Activated T-cell treated with anti-CD3 and anti-CD28 coated beads, Interleukin-2, amount 50 U/mL, for 72 hours (primary cell): ENCODE data around the gene STIM2. TPM values are rescaled to one million over a fixed set of nuclear protein-coding genes. Genes with fewer than 3 reads are reported as not detected.
"Not testable (repeated sequence)": the region's sequence is repeated elsewhere in the genome, so short reads cannot be mapped to it uniquely, and the experiment has no call there.

Experiments used
- ATAC-seq, 2 donors: fragments of 150-1000 bp; cut with Tn5 transposase; replicated peaks in 1 of 2; 2 replicates each; pipeline ENCODE4 v1.10.0; 2021; ENCODE audit warnings: moderate library complexity in 2 of 2, mild to moderate bottlenecking in 1 of 2
- DNase-seq, 2 donors: peaks; one replicate each; pipeline ENCODE4 v3.0.0; 2021 to 2022; ENCODE audit warnings: mixed read lengths in 1 of 2
- H3K27ac Mint-ChIP-seq: one replicate; pipeline ENCODE4 v1.8.0; 2022; ENCODE audit warnings: mild to moderate bottlenecking, moderate library complexity, mixed read lengths
- H3K27me3 Mint-ChIP-seq: one replicate; pipeline ENCODE4 v1.8.0; 2022; ENCODE audit warnings: low read depth, mixed read lengths
- H3K36me3 Mint-ChIP-seq, 2 donors: one replicate each; pipeline ENCODE4 v1.8.0; 2022; ENCODE audit warnings: mixed read lengths in 2 of 2, mild to moderate bottlenecking in 1 of 2; ENCODE audit not compliant: insufficient read depth in 2 of 2
- H3K4me1 Mint-ChIP-seq: one replicate; pipeline ENCODE4 v1.8.0; 2022; ENCODE audit warnings: low read depth, mixed read lengths
- H3K4me3 Mint-ChIP-seq, 2 donors: one replicate each; pipeline ENCODE4 v1.8.0; 2022; ENCODE audit warnings: mild to moderate bottlenecking in 2 of 2, mixed read lengths in 2 of 2, moderate library complexity in 2 of 2
- H3K9me3 Mint-ChIP-seq, 2 donors: one replicate each; pipeline ENCODE4 v1.8.0; 2022; ENCODE audit warnings: mixed read lengths in 2 of 2
- total RNA-seq, 2 donors: library from RNA; stranded (reverse); gene quantifications; one replicate each; pipeline ENCODE4 v1.2.3, GENCODE V29; 2022

Gene STIM2
- total RNA-seq, 2 donors from 2014 or later, result 39.6 to 47.0 TPM

DNA sequence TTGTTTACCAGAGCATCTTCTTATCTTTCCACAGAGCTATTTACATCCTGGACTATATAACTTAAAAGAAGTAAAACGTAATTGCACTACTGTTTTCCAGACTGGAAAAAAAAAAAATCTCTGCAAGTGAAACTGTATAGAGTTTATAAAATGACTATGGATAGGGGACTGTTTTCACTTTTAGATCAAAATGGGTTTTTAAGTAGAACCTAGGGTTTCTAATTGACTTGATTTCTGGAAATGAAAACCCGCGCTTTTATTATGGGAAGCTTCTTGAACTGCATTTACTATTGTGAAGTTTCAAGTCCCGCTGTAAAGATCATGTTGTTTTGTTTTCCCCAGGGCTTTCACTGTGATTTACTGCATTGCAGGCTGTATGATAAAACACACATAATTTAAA, 162.7 kb downstream of the STIM2 start:
- ATAC-seq, result peak in 1 of 2 donors; percentile 38
- Mint-ChIP-seq H3K36me3 (peaks cover 2 to 7% of the 10 kb centered on the region in 2 donors), H3K4me3 (no peak overlapping the region), H3K27me3 (no peaks in the 10 kb centered on the region), H3K27ac (peak overlapping the region; percentile 58), H3K9me3 (no peaks in the 10 kb centered on the region), H3K4me1 (peaks cover 8% of the 10 kb centered on the region)
- DNase-seq, result no peak

DNA sequence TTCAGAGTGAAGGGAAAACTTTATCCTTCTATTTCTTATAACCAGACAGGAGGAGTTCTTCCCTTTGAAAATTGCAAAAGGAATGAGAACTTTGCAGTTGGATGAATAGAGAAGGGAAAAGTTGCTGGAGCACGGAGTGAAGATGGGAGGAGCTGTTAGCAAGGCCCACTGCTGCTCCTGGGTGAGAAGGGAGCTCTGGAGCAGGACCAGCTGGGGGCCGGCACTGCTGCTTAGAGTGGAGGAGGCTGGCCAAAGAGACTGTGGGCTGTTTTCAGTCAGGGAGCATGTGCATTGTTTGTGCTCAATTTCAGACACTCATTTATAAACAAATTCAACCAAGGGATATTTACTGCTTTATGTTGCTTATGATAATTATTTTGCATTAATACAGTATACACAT, 164.2 kb downstream of the STIM2 start:
- ATAC-seq (no peak), DNase-seq (no peak)
- Mint-ChIP-seq H3K36me3 (peaks cover 2 to 5% of the 10 kb centered on the region in 2 donors), H3K27ac (no peak overlapping the region), H3K9me3 (no peaks in the 10 kb centered on the region), H3K27me3 (no peaks in the 10 kb centered on the region), H3K4me3 (no peak overlapping the region), H3K4me1 (peaks cover 8% of the 10 kb centered on the region)

DNA sequence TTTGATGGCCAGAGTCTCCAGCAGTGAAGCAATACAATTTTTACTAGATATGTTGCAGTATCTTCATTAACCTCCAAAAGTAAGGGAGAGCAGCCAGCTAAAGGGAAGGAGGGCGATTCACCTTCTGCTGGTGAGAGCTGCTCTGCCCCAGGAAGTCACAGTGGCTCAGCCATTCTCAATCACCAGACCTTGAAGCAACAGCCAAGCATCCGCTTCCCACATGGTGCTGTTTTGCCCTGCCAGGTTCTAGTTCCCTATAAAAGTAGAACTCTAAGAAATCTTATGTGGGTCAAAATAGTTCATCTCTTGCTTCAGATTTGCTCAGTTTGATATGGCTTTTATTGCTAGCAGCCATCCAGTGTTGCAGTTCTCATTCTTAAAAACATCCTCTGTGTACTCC, 166.8 kb downstream of the STIM2 start:
- H3K27me3 Mint-ChIP-seq, result no peaks in the 10 kb centered on the region
- no peak overlapping the region for H3K27ac Mint-ChIP-seq
- no peak for DNase-seq
- H3K36me3 Mint-ChIP-seq, result peaks cover 0 to 2% of the 10 kb centered on the region in 2 donors
- no peaks in the 10 kb centered on the region for H3K9me3 Mint-ChIP-seq
- no peak for ATAC-seq
- H3K4me3 Mint-ChIP-seq, result no peak overlapping the region
- H3K4me1 Mint-ChIP-seq, result peaks cover 8% of the 10 kb centered on the region

DNA sequence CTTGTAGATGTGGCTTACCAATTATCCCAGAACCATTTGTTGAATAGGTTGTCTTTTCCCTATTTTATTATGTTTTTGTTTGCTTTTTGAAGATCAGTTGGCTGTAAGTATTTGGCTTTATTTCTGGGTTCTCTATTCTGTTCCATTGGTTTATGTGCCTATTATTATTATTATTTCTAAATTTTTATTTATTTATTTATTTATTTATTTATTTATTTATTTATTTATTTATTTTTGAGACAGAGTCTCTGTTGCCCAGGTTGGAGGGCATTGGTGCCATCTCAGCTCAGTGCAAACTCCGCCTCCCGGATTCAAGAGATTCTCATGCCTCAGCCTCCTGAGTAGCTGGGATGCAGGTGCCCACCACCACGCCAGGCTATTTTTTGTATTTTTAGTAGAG, 174.5 kb downstream of the STIM2 start:
- not testable (repeated sequence) for H3K4me3 Mint-ChIP-seq, H3K27ac Mint-ChIP-seq, H3K9me3 Mint-ChIP-seq, H3K4me1 Mint-ChIP-seq, DNase-seq, ATAC-seq, H3K36me3 Mint-ChIP-seq, H3K27me3 Mint-ChIP-seq

DNA sequence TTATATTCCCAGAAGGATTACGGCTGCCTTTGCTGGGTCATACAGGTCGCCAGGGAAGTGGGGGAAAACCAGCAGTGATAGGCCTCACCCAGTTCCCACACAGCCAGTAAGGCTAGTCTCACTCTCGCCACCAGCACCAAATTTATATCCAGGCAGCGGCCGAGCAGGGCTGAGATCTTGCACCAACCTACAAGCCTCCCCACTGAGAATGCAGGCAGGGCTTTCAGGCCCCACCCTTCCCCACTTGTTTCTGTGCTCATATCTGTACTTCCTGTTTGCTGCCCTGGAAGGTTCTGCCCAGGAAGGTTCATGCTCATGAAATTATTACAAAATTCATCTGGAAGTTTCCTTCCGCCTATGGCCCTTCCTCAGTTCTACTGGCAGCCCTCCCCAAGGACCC, 179.7 kb downstream of the STIM2 start:
- Mint-ChIP-seq H3K27me3 (peaks cover 20% of the 10 kb centered on the region), H3K4me3 (no peak overlapping the region), H3K4me1 (no peaks in the 10 kb centered on the region), H3K9me3 (peaks cover 2 to 6% of the 10 kb centered on the region in 2 donors), H3K27ac (no peak overlapping the region), H3K36me3 (peaks cover 0 to 3% of the 10 kb centered on the region in 2 donors)
- no peak for ATAC-seq
- no peak for DNase-seq

DNA sequence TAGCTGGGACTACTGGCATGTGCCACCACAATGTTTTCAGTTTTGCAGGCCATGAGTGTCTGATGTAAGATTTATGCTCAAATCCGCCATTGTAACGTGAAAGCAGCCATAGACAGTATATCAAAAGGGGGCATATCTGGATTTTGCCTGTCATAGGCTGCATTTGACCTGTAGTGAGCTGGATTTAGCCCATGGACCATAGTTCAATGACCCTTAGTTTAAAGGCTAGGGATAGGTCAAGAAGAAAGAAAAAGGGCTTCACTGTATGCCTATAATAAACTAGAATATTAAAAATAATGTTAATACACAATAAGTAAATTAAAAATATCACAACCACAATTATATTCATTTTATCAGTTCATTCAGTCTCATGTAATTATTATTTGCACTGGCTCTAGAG, 181.8 kb downstream of the STIM2 start:
- Mint-ChIP-seq H3K27ac (no peak overlapping the region), H3K27me3 (peaks cover 32% of the 10 kb centered on the region), H3K4me1 (no peaks in the 10 kb centered on the region), H3K9me3 (peaks cover 0 to 2% of the 10 kb centered on the region in 2 donors), H3K4me3 (no peak overlapping the region), H3K36me3 (peaks cover 0 to 3% of the 10 kb centered on the region in 2 donors)
- DNase-seq (no peak), ATAC-seq (no peak)

DNA sequence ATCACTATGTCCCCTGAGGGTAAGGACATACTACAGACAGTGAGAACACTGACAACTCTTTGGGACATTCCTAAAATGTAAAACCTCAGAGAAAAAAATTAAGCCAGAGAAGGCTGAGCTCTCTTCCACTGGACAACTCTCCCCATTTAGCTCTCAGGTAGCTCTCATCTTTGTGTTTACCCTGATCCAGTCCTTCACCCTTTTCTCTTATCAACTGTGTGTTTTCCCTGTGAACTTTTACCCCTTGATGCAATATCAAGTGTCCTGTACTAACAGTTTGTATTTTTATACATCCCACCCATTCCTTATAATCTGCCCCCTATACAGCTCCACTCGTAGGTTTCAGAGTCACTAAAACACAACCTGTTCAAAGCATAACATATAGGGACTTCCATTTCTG, 182.6 kb downstream of the STIM2 start:
- H3K9me3 Mint-ChIP-seq, result peaks cover 0 to 2% of the 10 kb centered on the region in 2 donors
- H3K36me3 Mint-ChIP-seq, result peaks cover 0 to 3% of the 10 kb centered on the region in 2 donors
- ATAC-seq (no peak), DNase-seq (no peak)
- peaks cover 32% of the 10 kb centered on the region for H3K27me3 Mint-ChIP-seq
- H3K27ac Mint-ChIP-seq, result no peak overlapping the region
- H3K4me3 Mint-ChIP-seq, result no peak overlapping the region
- no peaks in the 10 kb centered on the region for H3K4me1 Mint-ChIP-seq

DNA sequence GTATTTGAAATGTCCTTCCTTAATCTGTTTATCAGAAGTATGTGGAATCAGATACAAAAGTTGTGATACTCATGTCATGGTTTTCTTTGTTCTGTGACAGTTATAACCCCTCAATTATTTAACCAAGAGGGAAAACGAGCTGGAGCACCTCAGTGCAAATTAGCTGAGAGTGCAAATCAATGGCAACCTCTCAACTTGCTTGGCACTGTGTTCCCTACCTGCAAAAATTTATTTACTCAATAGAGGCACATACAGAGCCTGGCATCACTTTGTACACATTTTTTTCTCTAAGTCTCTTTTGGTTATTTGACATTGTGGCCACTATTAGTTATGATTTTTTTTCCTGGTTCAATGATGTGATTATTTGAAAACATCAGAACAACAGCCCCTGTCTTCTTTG, 186.2 kb downstream of the STIM2 start:
- Mint-ChIP-seq H3K4me3 (no peak overlapping the region), H3K36me3 (peaks cover 0 to 3% of the 10 kb centered on the region in 2 donors), H3K4me1 (no peaks in the 10 kb centered on the region), H3K27me3 (peaks cover 54% of the 10 kb centered on the region), H3K9me3 (peaks cover 0 to 2% of the 10 kb centered on the region in 2 donors), H3K27ac (no peak overlapping the region)
- ATAC-seq, result no peak
- DNase-seq, result no peak

DNA sequence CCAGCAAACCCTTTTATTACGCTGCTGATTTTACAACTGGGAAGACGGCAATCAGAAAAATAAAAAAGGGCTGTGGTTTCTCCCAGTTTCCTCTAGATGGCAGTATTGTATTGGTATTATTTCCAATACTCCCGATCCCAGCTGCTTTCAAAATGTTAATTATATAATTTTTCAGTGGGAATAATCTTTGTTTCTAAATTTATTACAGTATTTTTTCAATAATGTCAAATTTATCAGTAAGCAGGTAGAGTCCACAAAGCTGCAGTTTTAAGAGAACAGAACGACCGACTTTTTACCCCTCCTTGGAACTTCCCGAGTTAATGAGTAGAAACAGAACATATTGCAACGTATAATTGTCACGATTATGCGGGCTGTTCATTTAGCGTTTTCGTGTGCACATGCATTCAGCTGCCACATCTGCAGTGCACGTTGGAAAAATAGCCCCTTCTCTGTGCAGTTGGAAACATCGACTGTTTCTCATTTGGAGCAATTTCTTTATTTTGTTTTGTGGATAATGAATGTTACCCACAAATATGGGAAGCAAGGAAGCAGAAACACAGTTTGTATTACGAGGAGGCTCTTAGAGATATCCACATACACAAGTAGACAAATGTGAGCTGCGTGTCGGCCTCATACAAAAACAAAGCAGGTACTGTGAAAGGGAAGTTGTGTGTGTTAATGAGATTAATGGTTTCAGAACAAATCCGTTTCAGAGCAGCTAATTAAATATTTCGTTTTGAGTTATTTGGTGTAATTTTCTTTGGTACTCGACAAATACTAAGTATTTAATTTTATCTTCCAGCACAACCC, 188.0 kb downstream of the STIM2 start:
- peaks cover 0 to 3% of the 10 kb centered on the region in 2 donors for H3K36me3 Mint-ChIP-seq
- H3K27ac Mint-ChIP-seq, result no peak overlapping the region
- DNase-seq (no peak), ATAC-seq (no peak)
- peak overlapping the region; percentile 10 to 47 for H3K4me3 Mint-ChIP-seq
- H3K9me3 Mint-ChIP-seq, result peaks cover 0 to 2% of the 10 kb centered on the region in 2 donors
- no peaks in the 10 kb centered on the region for H3K4me1 Mint-ChIP-seq
- peaks cover 53% of the 10 kb centered on the region for H3K27me3 Mint-ChIP-seq

DNA sequence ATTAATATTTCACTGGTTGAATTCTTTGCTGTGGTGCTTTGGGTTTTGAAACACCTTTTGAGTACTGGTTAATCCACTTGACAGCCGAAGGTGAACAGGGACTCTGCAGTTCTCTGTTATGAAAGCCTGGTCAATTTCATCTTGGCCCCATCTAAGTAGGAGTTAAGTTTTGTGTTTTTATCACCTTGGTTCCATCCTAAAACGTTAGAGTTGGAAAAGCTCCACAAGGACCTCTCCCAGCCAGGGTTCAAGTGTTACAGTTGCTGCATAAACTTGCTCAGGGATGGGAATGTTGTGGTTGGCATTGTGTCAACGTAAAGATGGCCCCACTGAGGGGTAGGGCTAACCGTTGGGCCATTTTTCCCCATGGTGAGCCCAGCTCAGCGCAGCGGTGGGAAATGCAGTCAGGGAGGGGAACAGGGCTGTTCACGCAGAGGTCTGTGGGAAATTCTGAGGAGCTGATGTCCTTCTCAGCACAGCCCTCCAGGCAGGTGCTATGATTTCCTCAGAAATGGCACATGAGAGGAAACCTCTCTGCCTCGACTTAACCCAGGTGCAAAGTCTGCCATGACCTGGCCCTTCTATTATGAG, 188.7 kb downstream of the STIM2 start:
- DNase-seq (no peak), ATAC-seq (no peak)
- no peaks in the 10 kb centered on the region for H3K9me3 Mint-ChIP-seq
- H3K4me3 Mint-ChIP-seq, result no peak overlapping the region
- H3K36me3 Mint-ChIP-seq, result no peaks in the 10 kb centered on the region
- no peak overlapping the region for H3K27ac Mint-ChIP-seq
- peaks cover 48% of the 10 kb centered on the region for H3K27me3 Mint-ChIP-seq
- no peaks in the 10 kb centered on the region for H3K4me1 Mint-ChIP-seq

DNA sequence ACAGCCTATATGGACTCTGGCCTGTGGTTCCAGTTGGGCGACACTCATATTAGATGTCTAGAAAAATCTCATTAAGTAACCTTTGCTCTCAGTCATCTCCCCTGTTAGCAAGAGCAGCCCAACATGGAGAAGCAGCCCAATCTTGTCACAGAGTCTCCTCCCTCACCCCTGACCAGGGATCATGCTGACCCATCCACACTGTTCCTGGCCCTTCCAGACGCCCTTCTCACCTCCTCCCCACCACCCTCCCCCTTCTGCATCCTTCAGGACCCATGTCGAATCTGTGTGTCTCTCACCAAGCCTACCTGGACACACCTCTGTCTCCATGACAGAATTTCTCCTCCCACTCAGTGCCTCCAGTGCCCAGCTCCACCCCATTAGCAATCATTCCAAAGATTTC, 190.1 kb downstream of the STIM2 start:
- Mint-ChIP-seq H3K27me3 (peaks cover 36% of the 10 kb centered on the region), H3K27ac (no peak overlapping the region), H3K36me3 (no peaks in the 10 kb centered on the region), H3K4me1 (no peaks in the 10 kb centered on the region), H3K4me3 (no peak overlapping the region), H3K9me3 (no peaks in the 10 kb centered on the region)
- DNase-seq (no peak), ATAC-seq (no peak)

DNA sequence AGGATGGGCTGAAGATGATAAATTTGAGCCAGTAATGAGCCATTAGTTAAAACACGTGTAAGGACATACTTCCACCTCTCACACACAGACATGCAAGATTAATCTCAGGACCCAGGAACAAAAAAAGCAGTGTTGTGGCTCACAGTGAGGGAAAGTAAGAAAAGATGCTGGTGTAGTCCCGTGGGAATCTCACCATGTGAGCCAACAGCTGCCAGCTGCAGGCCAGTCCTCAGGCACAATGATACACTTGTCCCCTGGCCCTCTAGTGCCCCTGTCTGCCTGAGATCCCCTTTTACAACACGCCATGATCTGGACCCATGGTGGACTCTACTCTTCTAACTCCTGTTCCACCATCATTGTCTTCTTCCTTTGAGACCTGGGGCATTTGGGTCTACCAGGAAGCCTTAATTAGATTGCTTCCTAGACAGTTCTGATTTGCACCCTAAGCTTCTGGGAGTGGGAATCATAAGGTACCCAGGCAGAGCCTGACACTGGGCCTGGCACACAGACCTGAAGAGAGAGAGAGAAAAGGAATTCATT, 194.7 kb downstream of the STIM2 start:
- ATAC-seq, result no peak
- Mint-ChIP-seq H3K27ac (no peak overlapping the region), H3K4me1 (no peaks in the 10 kb centered on the region), H3K4me3 (no peak overlapping the region), H3K36me3 (no peaks in the 10 kb centered on the region), H3K9me3 (no peaks in the 10 kb centered on the region), H3K27me3 (peaks cover 17% of the 10 kb centered on the region)
- DNase-seq, result no peak

DNA sequence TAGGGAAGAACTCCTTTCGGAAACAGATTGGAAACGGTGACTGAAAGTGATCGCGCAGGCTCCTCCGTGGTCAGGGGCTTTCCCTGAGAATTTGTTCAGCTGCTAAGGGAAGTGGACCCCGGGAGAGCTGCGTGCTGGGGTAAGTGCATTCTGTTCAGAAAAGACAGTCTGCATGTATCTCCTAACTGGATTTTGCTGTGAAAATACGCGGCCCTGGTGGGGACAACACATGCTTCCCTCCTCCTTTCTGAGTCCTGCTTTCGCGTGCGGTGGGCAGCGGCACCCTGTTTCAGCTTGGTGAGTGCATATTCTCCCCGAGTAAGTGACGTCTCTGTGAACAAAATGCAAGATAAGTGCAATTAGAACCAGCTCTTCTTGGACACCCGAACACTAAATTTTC, 195.6 kb downstream of the STIM2 start:
- H3K4me3 Mint-ChIP-seq, result no peak overlapping the region
- no peak for DNase-seq
- H3K27ac Mint-ChIP-seq, result no peak overlapping the region
- no peaks in the 10 kb centered on the region for H3K4me1 Mint-ChIP-seq
- peaks cover 13% of the 10 kb centered on the region for H3K27me3 Mint-ChIP-seq
- no peaks in the 10 kb centered on the region for H3K36me3 Mint-ChIP-seq
- ATAC-seq, result no peak
- no peaks in the 10 kb centered on the region for H3K9me3 Mint-ChIP-seq
